Psoas muscle (tissue), 8 donors: ENCODE data around the gene LGALS3BP. TPM values are rescaled to one million over a fixed set of nuclear protein-coding genes. Genes with fewer than 3 reads are reported as not detected.

ENCODE experiments used
- ATAC-seq, 4 donors: fragments of 200-7000 bp; cut with Tn5 transposase; one replicate each; pipeline ENCODE4 v1.9.1; 2020; ENCODE audit warnings: moderate library complexity in 3 of 4, mild to moderate bottlenecking in 2 of 4
- DNase-seq, 2 donors: peaks; one replicate each; pipeline ENCODE4 v3.0.0-alpha.2; 2020
- H3K27ac ChIP-seq: fragments of 200-600 bp; one replicate; pipeline ENCODE4 v1.8.0; 2022
- H3K27me3 ChIP-seq, 3 donors: fragments of 200-600 bp in 1 of 3; one replicate each; pipeline versions ENCODE4 v1.6.1 to v1.8.0; 2013 to 2022; ENCODE audit warnings: low read length in 2 of 3, mild to moderate bottlenecking in 2 of 3, moderate library complexity in 1 of 3; ENCODE audit not compliant: insufficient read depth in 3 of 3
- H3K36me3 ChIP-seq, 2 donors: fragments of 200-600 bp in 1 of 2; one replicate each; pipeline versions ENCODE4 v1.6.1 to v1.8.0; 2013 to 2022; ENCODE audit warnings: low read depth in 1 of 2, mild to moderate bottlenecking in 1 of 2, moderate library complexity in 1 of 2; ENCODE audit not compliant: insufficient read depth in 1 of 2
- H3K4me1 ChIP-seq: fragments of 200-600 bp; one replicate; pipeline ENCODE4 v1.8.0; 2022
- H3K4me3 ChIP-seq: fragments of 200-600 bp; one replicate; pipeline ENCODE4 v1.8.0; 2022; ENCODE audit warnings: mild to moderate bottlenecking
- H3K9me3 ChIP-seq: fragments of 200-600 bp; one replicate; pipeline ENCODE4 v1.8.0; 2022
- WGBS, 3 donors: extraction: QIAGEN DNeasy Blood & Tissue Kit; methylation state at CpG; one replicate each; pipeline versions ENCODE4 v1.1.6 to v1.1.7; 2013; 5-methylcytosine and 5-hydroxymethylcytosine counted together
- intact Hi-C, 2 donors: fragments of 100-400 bp; cut with DNase I; formaldehyde crosslinking; loops; one replicate each; pipeline versions ENCODE4 v1.11.0 to v1.14.2; 2022
- polyA plus RNA-seq, 3 donors: library from polyadenylated mRNA; stranded (reverse); fragments of 200-250 nt; gene quantifications; one replicate each; pipeline ENCODE4 v1.2.3, GENCODE V29; 2013
- total RNA-seq, 4 donors: library from RNA; stranded (reverse); fragmentation: NEBNext Ultra II Directional in 2 of 4; extraction: Animal tissue kit (Norgen Biotek cat#: 25700) in 2 of 4; gene quantifications; one replicate each; pipeline versions ENCODE4 v1.2.1 to v1.2.4, GENCODE V29; 2021 to 2023
- TF ChIP-seq, protein P1 (sequence below): fragments of 200-600 bp; IDR thresholded peaks from one replicate; pipeline ENCODE4 v1.8.0; 2022; ENCODE audit warnings: antibody characterized with exemption
- donor health status: healthy with polysubstance abuse.
- donor health status: DM: no; HTN: no; CAD: no; lungs with moderate emphysema.
- donor health status: Bipolar disorder and iron deficiency.
- donor health status: healthy.
- donor health status: DM: yes; HTN: yes; CAD: no.
- donor health status: DM: no; HTN: no; CAD: no.
- donor health status: DM: no; HTN: no; CAD: no.
- donor health status: DM: yes; HTN: yes; CAD: no.

LGALS3BP gene
- total and polyA plus RNA-seq, 7 donors: 8.9 to 35.5 (median 14.9) TPM

DNA sequence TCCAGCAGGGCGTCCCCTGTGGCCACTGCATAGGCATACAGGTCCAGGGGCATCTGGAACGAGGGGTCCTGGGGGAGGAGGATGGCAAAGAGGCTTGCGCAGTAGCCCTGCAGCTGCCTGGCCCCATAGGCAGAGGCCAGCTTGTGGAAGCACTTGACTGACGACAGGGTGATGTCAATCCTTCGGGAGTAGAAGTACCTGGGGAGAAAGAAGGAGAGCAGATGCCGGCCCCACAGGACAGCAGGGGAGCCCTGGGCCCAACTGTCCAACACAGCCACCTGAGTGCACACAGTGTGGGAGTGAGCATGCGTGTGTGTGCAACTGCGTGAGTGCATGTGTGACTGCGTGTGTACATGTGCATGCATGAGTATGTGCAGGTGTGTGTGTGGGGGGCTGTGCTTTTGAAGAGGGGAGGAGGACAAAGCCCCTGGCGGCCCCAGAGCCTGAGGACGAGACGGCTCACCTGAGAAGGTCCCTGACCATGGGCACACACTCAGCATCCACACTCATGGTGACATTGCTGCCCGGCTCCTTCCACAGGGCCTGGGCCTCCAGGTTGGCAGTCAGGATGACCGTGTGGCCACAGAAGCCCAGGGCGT is 7.1 kb downstream of the LGALS3BP start:
- H3K4me3 ChIP-seq: no peak overlapping the region
- no peaks in the 10 kb centered on the region for H3K9me3 ChIP-seq
- peaks cover 19% of the 10 kb centered on the region for H3K4me1 ChIP-seq
- DNase-seq (no peak), ATAC-seq (no peak)
- intact Hi-C loops: loop anchor here in 1 of 2 donors (1.0 to 10.0 kb wide), 2 partner anchors 108 to 478 kb away; no protein-coding TSS in a partner anchor
- no peaks in the 10 kb centered on the region for H3K27me3 ChIP-seq
- TF ChIP-seq, protein P1, sequence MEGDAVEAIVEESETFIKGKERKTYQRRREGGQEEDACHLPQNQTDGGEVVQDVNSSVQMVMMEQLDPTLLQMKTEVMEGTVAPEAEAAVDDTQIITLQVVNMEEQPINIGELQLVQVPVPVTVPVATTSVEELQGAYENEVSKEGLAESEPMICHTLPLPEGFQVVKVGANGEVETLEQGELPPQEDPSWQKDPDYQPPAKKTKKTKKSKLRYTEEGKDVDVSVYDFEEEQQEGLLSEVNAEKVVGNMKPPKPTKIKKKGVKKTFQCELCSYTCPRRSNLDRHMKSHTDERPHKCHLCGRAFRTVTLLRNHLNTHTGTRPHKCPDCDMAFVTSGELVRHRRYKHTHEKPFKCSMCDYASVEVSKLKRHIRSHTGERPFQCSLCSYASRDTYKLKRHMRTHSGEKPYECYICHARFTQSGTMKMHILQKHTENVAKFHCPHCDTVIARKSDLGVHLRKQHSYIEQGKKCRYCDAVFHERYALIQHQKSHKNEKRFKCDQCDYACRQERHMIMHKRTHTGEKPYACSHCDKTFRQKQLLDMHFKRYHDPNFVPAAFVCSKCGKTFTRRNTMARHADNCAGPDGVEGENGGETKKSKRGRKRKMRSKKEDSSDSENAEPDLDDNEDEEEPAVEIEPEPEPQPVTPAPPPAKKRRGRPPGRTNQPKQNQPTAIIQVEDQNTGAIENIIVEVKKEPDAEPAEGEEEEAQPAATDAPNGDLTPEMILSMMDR: no peak
- no peaks in the 10 kb centered on the region for H3K36me3 ChIP-seq
- 91 to 95% (median 94%) methylated on average over 15 of the region's 15 CpGs for WGBS, 3 donors
- H3K27ac ChIP-seq: no peak overlapping the region

DNA sequence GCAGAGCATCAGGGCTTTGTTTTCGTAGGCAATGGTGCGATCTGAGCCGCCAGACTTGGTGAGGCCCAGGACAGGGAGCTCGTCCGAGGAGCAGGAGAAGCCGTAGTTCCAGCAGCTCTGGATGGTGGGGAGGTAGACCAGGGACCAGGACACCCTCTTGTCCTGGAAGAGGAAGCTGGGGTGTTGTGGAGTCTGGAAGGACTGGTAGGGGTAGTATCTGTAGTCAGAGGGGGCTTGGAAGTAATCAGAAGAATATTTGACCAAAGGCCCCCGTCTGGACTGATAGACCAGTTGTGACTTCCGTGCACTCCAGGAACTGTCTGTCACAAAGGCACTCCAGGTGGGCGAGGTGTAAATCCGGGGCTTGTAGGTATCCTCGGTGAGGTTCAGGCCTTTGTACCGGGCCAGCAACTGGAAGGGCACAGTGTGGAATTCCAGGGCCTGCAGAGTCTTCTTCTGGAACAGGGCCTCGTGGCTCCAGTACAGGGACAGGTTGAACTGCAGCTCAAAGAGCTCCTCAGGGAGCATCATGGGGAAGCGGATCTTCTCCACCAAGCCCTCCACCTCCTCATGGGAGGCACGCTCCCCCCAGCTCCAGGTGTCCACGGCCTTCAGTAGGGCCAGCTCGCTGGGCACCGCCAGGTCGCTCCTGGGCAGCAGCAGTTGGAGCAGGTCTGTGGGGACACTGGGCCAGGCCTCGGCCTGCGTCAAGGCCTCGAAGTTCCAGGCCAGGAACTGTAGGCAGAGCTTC is 7.8 kb downstream of the LGALS3BP start:
- no peak overlapping the region for H3K27ac ChIP-seq
- no peaks in the 10 kb centered on the region for H3K9me3 ChIP-seq
- H3K4me1 ChIP-seq: peaks cover 15% of the 10 kb centered on the region
- ATAC-seq: no peak
- no peak overlapping the region for H3K4me3 ChIP-seq
- TF ChIP-seq, protein P1: no peak
- 74 to 82% (median 78%) methylated on average over 22 of the region's 22 CpGs for WGBS, 3 donors
- intact Hi-C loops: loop anchor here (1.0 to 10.0 kb wide), 3 partner anchors 106 to 477 kb away; no protein-coding TSS in a partner anchor
- no peak for DNase-seq
- H3K36me3 ChIP-seq: no peaks in the 10 kb centered on the region
- no peaks in the 10 kb centered on the region for H3K27me3 ChIP-seq

- intact Hi-C loops: loop anchor here (1.0 to 10.0 kb wide), 2 partner anchors 105 to 476 kb away; no protein-coding TSS in a partner anchor
- ATAC-seq (peak; percentile 56 to 69 (median 62)), DNase-seq (peak; percentile 79 to 89)
- Histone ChIP-seq H3K36me3 (no peaks in the 10 kb centered on the region), H3K4me3 (no peak overlapping the region), H3K9me3 (no peaks in the 10 kb centered on the region), H3K4me1 (peaks cover 15% of the 10 kb centered on the region), H3K27ac (no peak overlapping the region), H3K27me3 (no peaks in the 10 kb centered on the region)
- TF ChIP-seq, protein P1: peak; percentile 86
- 36 to 43% (median 39%) methylated on average over 33 of the region's 33 CpGs for WGBS, 3 donors
Measured at GRCh38 chr17:78970834-78971755, 8.6 kb downstream of the LGALS3BP start.

- Histone ChIP-seq H3K4me3 (no peak overlapping the region), H3K9me3 (no peaks in the 10 kb centered on the region), H3K36me3 (no peaks in the 10 kb centered on the region), H3K4me1 (peaks cover 4% of the 10 kb centered on the region), H3K27me3 (no peaks in the 10 kb centered on the region), H3K27ac (no peak overlapping the region)
- TF ChIP-seq, protein P1: no peak
- no peak for ATAC-seq
- intact Hi-C loops: loop anchor here in 1 of 2 donors (10.0 kb wide), 1 partner anchor 475 kb away; no protein-coding TSS in a partner anchor
- 82 to 86% (median 85%) methylated on average over 9 of the region's 9 CpGs for WGBS, 3 donors
- DNase-seq: no peak
Measured at GRCh38 chr17:78969865-78970264, 9.9 kb downstream of the LGALS3BP start.
